ENCODE data around the gene HRAS.
"Not testable (repeated sequence)": the region's sequence is repeated elsewhere in the genome, so short reads cannot be mapped to it uniquely, and the experiment has no call there.

HRAS gene

DNA sequence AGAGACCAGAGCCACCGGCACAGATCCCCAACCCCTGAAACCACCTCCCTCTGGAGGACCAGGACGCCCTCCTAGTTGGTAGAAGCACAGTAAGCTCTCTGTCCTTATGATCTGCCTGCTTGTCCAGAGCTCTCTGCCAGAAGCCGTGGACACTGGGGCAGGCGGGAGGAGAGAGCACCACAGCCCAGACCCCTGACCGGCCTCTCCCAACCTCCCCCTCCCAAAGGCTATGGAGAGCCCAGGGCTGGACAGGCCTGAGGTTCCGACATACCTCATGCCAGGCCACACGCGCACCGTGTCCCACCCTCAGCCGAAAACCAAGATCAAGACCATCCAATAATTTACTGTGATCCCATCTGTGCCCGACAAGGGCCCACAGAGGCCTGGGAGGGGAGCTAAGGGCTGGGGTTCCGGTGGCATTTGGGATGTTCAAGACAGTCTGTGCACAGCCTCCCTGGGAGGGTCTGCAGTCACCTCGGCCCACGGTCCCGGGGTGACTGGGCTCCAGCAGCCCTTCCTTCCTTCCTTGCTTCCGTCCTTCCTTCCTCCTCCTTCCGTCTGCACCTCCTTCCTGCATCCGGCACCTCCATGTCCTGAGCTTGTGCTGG, 3.4 kb downstream of the HRAS start:
- H3K27ac Mint-ChIP-seq (ENCODE audit: low read depth), result no peak overlapping the region
- H3K4me1 Mint-ChIP-seq, result peaks cover 6% of the 10 kb centered on the region
- DNase-seq (ENCODE audit: low spot score in 2 of 2), result no peak
- H3K9me3 Mint-ChIP-seq, result no peaks in the 10 kb centered on the region
- no peak for ATAC-seq (replicated peaks; ENCODE audit: extremely low read depth, poor library complexity, severe bottlenecking)
- H3K4me3 Mint-ChIP-seq, result no peak overlapping the region
- peaks cover 12% of the 10 kb centered on the region for H3K36me3 Mint-ChIP-seq (ENCODE audit: insufficient read depth)
- H3K27me3 Mint-ChIP-seq, result no peaks in the 10 kb centered on the region

DNA sequence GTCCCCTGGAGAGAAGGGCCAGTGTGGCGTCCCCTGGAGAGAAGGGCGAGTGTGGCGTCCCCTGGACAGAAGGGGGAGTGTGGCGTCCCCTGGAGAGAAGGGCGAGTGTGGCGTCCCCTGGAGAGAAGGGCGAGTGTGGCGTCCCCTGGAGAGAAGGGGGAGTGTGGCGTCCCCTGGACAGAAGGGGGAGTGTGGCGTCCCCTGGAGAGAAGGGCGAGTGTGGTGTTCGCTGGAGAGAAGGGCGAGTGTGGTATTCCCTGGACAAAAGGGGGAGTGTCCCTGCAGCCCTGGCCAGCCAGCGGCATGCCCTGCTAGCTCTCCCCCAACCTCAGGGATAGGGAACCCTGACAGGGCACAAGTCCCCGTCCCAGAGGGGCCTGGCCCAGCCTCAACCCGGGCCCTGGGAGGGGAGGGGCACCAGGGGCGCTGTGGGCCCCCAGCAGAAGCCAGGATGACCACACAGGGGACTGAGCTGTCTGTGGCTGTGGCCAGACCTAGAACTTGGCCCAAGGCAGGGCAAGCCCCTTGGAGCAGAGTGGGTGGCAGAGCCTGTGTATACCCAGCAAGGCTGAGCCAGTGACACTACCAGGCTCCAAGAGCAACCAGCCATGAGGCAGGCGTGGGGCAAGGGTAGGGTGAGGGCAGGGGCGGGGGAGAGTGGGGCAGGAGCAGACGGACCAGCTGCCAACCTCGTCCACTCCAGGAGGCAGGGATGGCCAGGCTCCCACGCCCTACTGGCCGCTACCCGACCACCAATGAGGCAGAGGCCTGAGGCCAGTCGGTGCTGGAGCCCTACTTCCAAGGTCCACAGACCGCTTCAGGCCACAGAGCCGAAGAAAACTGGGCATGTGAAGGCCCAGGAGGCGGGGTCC, 4.2 kb downstream of the HRAS start:
- Mint-ChIP-seq H3K4me1 (peaks cover 3% of the 10 kb centered on the region), H3K27me3 (no peaks in the 10 kb centered on the region), H3K9me3 (no peaks in the 10 kb centered on the region), H3K36me3 (ENCODE audit: insufficient read depth) (peaks cover 6% of the 10 kb centered on the region), H3K4me3 (no peak overlapping the region), H3K27ac (ENCODE audit: low read depth) (no peak overlapping the region)
- ATAC-seq (replicated peaks; ENCODE audit: extremely low read depth, poor library complexity, severe bottlenecking), result no peak
- DNase-seq (ENCODE audit: low spot score in 2 of 2), result no peak

DNA sequence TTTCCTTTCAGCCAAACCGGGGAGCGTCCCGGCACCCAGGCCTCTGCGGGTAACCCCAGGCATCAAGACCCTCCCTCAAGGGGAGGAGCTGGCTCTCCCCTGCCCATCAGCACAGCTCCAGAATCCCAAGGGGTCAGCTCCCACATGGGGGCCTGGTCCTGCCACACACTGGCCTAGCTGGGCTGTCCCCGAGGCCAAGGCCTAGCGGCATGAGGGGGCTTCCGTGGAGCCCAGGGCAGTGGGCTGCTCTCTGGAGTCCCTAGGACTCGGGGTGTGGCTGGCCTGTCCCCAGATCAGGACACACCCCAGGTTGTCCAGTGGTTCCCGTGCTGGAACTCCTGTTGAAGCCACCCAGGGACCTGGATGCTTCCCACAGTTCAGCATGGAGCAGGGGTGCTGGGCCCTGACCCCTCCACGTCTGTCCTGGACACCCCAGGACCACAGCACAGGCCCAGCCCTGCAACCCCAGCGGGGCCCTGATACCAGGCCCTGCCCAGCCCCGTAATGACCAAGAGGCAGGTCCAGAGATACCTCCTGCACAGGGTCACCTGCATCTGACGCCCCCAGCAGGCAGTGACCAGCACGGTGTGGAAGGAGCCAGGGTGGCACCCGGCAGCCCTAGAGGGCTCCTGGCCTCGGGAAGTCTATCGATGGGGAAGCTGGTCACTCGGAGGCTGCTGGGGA, 5.5 kb downstream of the HRAS start:
- Mint-ChIP-seq H3K4me3 (no peak overlapping the region), H3K36me3 (ENCODE audit: insufficient read depth) (peaks cover 5% of the 10 kb centered on the region), H3K4me1 (no peaks in the 10 kb centered on the region), H3K9me3 (no peaks in the 10 kb centered on the region), H3K27me3 (no peaks in the 10 kb centered on the region), H3K27ac (ENCODE audit: low read depth) (no peak overlapping the region)
- no peak for ATAC-seq (replicated peaks; ENCODE audit: extremely low read depth, poor library complexity, severe bottlenecking)
- no peak for DNase-seq (ENCODE audit: low spot score in 2 of 2)

DNA sequence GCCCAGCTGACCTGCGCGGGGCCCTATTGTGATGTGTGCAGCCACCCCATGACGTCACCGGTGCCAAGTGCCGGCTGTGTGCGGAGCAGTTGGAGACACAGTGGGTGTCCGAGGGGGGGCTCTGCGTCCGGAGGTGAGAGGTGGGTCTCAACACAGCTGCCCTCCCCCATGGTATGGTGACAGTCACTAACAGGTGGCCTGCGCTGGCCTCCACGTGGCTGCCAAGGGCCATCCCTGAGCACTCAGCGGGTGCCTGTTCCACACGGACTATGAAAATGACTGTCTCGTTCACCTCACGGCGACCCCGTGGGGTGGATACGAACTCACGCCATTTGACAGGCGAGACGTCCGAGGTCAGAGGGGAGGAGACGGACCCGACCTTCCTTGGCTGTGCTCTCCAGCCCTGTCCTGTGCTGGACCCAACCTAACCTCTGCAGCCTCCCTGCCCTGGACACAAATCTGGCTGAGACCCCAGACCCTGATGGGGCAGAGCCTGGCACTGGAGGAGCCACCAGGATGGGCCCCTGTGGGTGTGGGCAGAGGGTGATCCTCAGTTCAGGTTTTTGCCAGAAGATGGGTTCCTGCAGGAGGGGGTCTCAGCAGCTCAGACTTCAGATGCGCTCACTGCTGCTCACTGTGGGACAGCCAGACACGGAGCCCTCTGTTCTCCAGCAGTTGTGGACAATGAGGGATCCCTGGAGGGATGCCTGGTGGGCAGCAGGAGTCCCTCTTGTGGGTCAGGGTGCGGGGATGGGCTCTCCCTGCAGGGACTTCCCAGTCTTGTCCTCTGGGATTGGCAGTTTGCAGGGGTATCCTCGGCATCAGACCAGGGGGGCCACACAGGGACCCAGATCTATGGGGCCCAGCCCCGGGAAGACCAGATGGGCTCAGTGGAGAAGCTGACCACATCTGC, 6.3 kb downstream of the HRAS start:
- DNase-seq (ENCODE audit: low spot score in 2 of 2), result no peak
- no peak overlapping the region for H3K27ac Mint-ChIP-seq (ENCODE audit: low read depth)
- H3K4me3 Mint-ChIP-seq, result no peak overlapping the region
- H3K27me3 Mint-ChIP-seq, result no peaks in the 10 kb centered on the region
- H3K9me3 Mint-ChIP-seq, result no peaks in the 10 kb centered on the region
- ATAC-seq (replicated peaks; ENCODE audit: extremely low read depth, poor library complexity, severe bottlenecking), result no peak
- peaks cover 5% of the 10 kb centered on the region for H3K36me3 Mint-ChIP-seq (ENCODE audit: insufficient read depth)
- H3K4me1 Mint-ChIP-seq, result no peaks in the 10 kb centered on the region

DNA sequence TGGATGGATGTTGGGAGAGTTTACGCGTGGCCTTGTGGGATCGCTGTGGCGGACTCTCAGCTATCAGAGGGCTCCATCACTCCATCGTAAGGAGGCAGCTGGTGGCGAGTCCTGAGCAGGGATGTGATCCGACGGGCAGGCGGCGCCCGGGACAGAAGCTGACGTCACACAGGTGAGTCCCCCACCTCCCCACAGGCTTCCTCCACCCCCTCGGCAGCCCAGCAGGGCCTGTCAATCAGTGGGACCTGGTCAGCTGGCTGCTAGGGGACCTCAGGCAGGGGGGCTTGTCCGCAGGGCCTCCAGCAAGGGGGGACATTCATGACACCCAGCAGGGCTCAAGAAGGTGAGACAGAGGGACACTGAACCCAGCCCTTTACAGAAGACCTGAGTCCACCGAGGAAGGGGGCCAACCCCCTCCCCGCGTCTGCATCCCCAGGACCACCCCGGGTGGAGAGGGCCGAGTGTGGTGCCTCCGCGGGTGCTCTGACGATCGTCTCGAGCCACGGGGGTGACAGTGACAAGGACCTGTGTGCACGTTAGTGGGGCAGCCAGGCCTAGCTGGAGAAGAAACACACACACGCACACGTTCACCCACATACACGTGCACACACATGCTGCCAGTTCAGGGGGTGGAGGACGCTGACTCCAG, 7.1 kb downstream of the HRAS start:
- Mint-ChIP-seq H3K27me3 (no peaks in the 10 kb centered on the region), H3K36me3 (ENCODE audit: insufficient read depth) (peaks cover 3% of the 10 kb centered on the region), H3K9me3 (no peaks in the 10 kb centered on the region), H3K4me3 (no peak overlapping the region), H3K27ac (ENCODE audit: low read depth) (no peak overlapping the region), H3K4me1 (no peaks in the 10 kb centered on the region)
- DNase-seq (ENCODE audit: low spot score in 2 of 2) (no peak), ATAC-seq (replicated peaks; ENCODE audit: extremely low read depth, poor library complexity, severe bottlenecking) (no peak)

DNA sequence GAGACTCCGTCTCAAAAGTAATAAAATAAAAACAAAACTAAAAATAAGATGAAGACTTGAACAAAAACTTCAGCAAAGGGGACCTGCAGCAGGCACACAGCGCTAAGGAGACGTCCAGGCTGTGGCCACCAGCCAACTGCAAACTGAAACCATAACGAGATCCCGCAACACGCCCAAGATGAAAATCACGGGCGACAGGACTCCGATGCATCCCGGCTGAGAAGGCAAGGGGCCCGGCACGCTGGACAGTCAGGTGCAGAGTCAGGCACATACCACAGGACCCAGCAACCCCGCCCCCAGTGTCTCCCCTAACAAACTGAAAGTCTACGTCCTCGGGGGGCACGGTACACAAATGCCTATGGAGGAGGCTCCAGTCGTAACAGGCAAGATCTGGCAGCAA, 9.2 kb downstream of the HRAS start:
- Mint-ChIP-seq H3K4me3 (no peak overlapping the region), H3K9me3 (no peaks in the 10 kb centered on the region), H3K36me3 (ENCODE audit: insufficient read depth) (peaks cover 1% of the 10 kb centered on the region), H3K27ac (ENCODE audit: low read depth) (no peak overlapping the region), H3K4me1 (no peaks in the 10 kb centered on the region), H3K27me3 (no peaks in the 10 kb centered on the region)
- DNase-seq (ENCODE audit: low spot score in 2 of 2) (no peak), ATAC-seq (replicated peaks; ENCODE audit: extremely low read depth, poor library complexity, severe bottlenecking) (no peak)

- Mint-ChIP-seq H3K27ac (ENCODE audit: low read depth) (no peak overlapping the region), H3K9me3 (no peaks in the 10 kb centered on the region), H3K4me3 (no peak overlapping the region), H3K4me1 (peaks cover 5% of the 10 kb centered on the region), H3K27me3 (no peaks in the 10 kb centered on the region), H3K36me3 (ENCODE audit: insufficient read depth) (peaks cover 3% of the 10 kb centered on the region)
- ATAC-seq (replicated peaks; ENCODE audit: extremely low read depth, poor library complexity, severe bottlenecking) (no peak), DNase-seq (ENCODE audit: low spot score in 2 of 2) (no peak)
Observed at GRCh38 chr11:521177-521688, 14.1 kb downstream of the HRAS start.

DNA sequence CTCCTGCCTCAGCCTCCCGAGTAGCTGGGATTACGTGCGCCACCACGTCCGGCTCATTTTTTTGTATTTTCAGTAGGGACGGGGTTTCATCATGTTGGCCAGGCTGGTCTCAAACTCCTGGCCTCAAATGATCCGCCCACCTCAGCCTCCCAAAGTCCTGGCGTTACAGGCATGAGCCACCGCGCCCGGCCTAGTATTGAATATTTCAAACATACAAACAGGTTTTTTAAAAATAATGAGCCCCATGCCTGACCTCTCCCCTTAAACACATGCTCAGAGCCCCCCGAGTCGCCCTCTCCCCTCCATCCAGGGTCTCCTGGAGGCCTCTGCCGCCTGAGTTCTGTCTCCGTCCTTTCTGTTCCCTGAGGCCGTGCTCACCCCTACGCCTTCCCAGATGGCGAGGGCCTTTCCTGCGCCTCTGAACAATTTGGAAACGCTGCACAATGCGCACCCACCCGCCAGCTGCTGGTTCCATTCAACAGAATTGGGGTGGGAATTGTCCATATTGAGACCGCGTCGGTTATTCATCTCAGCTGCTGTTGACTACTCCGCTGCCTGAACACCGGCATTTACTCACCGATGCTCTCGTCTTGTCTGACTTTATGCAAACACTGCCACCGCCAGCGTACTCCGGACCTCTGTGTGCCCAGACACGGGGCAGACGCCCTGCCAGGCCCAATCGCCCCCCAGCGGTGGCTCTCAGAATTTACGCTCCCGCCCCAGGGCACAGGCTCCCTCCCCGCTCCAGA, 14.8 kb downstream of the HRAS start:
- ATAC-seq (replicated peaks; ENCODE audit: extremely low read depth, poor library complexity, severe bottlenecking) (no peak), DNase-seq (ENCODE audit: low spot score in 2 of 2) (no peak)
- Mint-ChIP-seq H3K27me3 (no peaks in the 10 kb centered on the region), H3K27ac (ENCODE audit: low read depth) (no peak overlapping the region), H3K4me1 (peaks cover 5% of the 10 kb centered on the region), H3K36me3 (ENCODE audit: insufficient read depth) (peaks cover 3% of the 10 kb centered on the region), H3K9me3 (no peaks in the 10 kb centered on the region), H3K4me3 (no peak overlapping the region)

DNA sequence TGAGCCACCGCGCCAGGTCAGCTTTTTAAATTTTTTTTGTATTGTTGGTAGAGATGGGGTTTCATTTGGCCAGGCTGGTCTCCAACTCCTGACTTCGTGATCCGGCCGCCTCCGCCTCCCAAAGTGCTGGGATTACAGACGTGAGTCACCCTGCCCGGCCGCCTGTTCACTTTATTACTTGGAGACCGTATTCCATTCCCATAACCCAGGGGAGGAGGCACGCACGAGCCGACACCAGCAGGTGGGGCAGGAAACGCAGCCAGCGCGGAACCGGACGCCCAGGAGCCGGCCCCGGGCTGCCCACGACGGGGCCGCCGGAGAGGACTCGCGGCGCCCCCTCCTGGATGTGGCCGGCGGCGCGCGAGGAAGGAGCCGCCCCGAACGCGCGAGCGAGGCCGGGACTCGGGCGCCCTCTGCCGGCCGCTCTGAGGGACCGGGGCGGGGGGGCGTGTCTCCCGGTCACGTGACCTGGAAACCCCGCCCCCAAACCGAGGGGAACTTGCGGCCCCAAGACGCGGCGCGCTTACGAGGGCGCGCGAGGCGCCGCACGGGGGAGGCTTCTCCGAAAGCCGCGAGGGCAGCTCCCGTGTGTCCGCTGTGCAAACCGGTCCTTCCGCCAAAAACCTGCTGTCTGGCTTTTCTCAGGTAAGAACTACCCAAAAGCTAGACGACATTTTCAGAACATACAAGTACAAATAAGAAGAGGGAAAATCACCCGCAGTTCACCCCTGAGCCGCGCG, 16.7 kb downstream of the HRAS start:
- peaks cover 5% of the 10 kb centered on the region for H3K4me1 Mint-ChIP-seq
- no peaks in the 10 kb centered on the region for H3K27me3 Mint-ChIP-seq
- peaks cover 8% of the 10 kb centered on the region for H3K36me3 Mint-ChIP-seq (ENCODE audit: insufficient read depth)
- DNase-seq (ENCODE audit: low spot score in 2 of 2), result peak; percentile 81 to 87
- H3K27ac Mint-ChIP-seq (ENCODE audit: low read depth), result peak overlapping the region; percentile 69
- no peaks in the 10 kb centered on the region for H3K9me3 Mint-ChIP-seq
- ATAC-seq (replicated peaks; ENCODE audit: extremely low read depth, poor library complexity, severe bottlenecking), result peak; percentile 82
- H3K4me3 Mint-ChIP-seq, result peak overlapping the region; percentile 74

GRCh38 chr11:516918-517685, 18.3 kb downstream of the HRAS start:
- not testable (repeated sequence) for ATAC-seq (replicated peaks; ENCODE audit: extremely low read depth, poor library complexity, severe bottlenecking); H3K4me1 Mint-ChIP-seq; H3K4me3 Mint-ChIP-seq; H3K9me3 Mint-ChIP-seq; H3K36me3 Mint-ChIP-seq (ENCODE audit: insufficient read depth); DNase-seq (ENCODE audit: low spot score in 2 of 2); H3K27me3 Mint-ChIP-seq
- H3K27ac Mint-ChIP-seq (ENCODE audit: low read depth), result peak overlapping the region; percentile 53
